Lung (tissue), 12 donors: ENCODE data around the gene PRLR. TPM values are rescaled to one million over a fixed set of nuclear protein-coding genes. Genes with fewer than 3 reads are reported as not detected.
"Not testable (repeated sequence)": the region's sequence is repeated elsewhere in the genome, so short reads cannot be mapped to it uniquely, and the experiment has no call there.

Source experiments
- ATAC-seq: fragments of 200-7000 bp; cut with Tn5 transposase; one replicate; pipeline ENCODE4 v1.9.1; 2020; ENCODE audit warnings: moderate number of reproducible peaks; ENCODE audit not compliant: insufficient read depth, low FRiP score
- DNase-seq, 3 donors: peaks; one replicate each; pipeline ENCODE4 v3.0.0-alpha.2; 2013 to 2017
- H3K27ac ChIP-seq, 2 donors: one replicate each; pipeline ENCODE4 v1.5.1; 2013; ENCODE audit warnings: mild to moderate bottlenecking in 2 of 2, moderate library complexity in 2 of 2, control low read depth in 1 of 2, inconsistent platforms in 1 of 2, low read depth in 1 of 2, low read length in 1 of 2
- H3K27me3 ChIP-seq, 3 donors: one replicate each; pipeline ENCODE4 v1.5.1; 2013; ENCODE audit warnings: low read length in 2 of 3; ENCODE audit not compliant: control insufficient read depth in 3 of 3, insufficient read depth in 3 of 3
- H3K36me3 ChIP-seq, 4 donors: one replicate each; pipeline ENCODE4 v1.5.1; 2013; ENCODE audit warnings: low read length in 4 of 4, mild to moderate bottlenecking in 1 of 4, moderate library complexity in 1 of 4; ENCODE audit not compliant: control insufficient read depth in 4 of 4, insufficient read depth in 4 of 4
- H3K4me1 ChIP-seq, 5 donors: one replicate each; pipeline ENCODE4 v1.5.1; 2013; ENCODE audit warnings: low read length in 5 of 5, mild to moderate bottlenecking in 2 of 5, moderate library complexity in 1 of 5; ENCODE audit not compliant: control insufficient read depth in 5 of 5, insufficient read depth in 5 of 5
- H3K4me3 ChIP-seq: one replicate; pipeline ENCODE4 v1.5.1; 2013; ENCODE audit warnings: mild to moderate bottlenecking, control low read depth, moderate library complexity
- H3K9ac ChIP-seq, 2 donors: one replicate each; pipeline ENCODE4 v1.5.1; 2013; ENCODE audit warnings: low read length in 2 of 2, control low read depth in 1 of 2; ENCODE audit not compliant: insufficient read depth in 1 of 2
- H3K9me3 ChIP-seq, 4 donors: one replicate each; pipeline ENCODE4 v1.5.1; 2013; ENCODE audit warnings: low read length in 3 of 4, mild to moderate bottlenecking in 1 of 4, moderate library complexity in 1 of 4; ENCODE audit not compliant: control insufficient read depth in 4 of 4, insufficient read depth in 3 of 4
- CTCF ChIP-seq: IDR thresholded peaks from 2 replicates; pipeline ENCODE4 v1.5.1; 2012; ENCODE audit warnings: mild to moderate bottlenecking; ENCODE audit errors: control extremely low read depth, extremely low read depth
- WGBS, 2 donors: extraction: QIAGEN DNeasy Blood & Tissue Kit; methylation state at CpG; one replicate each; pipeline ENCODE4 v1.1.7; 2013; 5-methylcytosine and 5-hydroxymethylcytosine counted together
- polyA plus RNA-seq, 2 donors: library from polyadenylated mRNA; stranded (reverse); fragments of 200-250 nt; gene quantifications; one replicate each; pipeline ENCODE4 v1.2.1, GENCODE V29; 2013
- total RNA-seq, 2 donors: library from RNA; depleted of rRNA in 1 of 2; stranded (reverse); fragments of >200 nt in 1 of 2; gene quantifications; one replicate each; pipeline ENCODE4 v1.2.1, GENCODE V29; 2014 to 2021
- donor health status: control.
- donor health status: control.
- donor health status: Bipolar disorder and iron deficiency.
- donor health status: healthy.
- donor health status: DM: yes; HTN: yes; CAD: no.

PRLR gene
- total and polyA plus RNA-seq, 4 donors: 0.02 to 3.4 (median 0.76) TPM

GRCh38 chr5:35117967-35118366 is 112.3 kb downstream of the PRLR start:
- 80 to 81% methylated on average over 6 of the region's 6 CpGs for WGBS, 2 donors

GRCh38 chr5:35115920-35116319 is 114.4 kb downstream of the PRLR start:
- Histone ChIP-seq H3K4me3 (no peak overlapping the region), H3K27ac (no peak overlapping the region), H3K9ac (no peak overlapping the region), H3K27me3 (no peaks in the 10 kb centered on the region), H3K4me1 (peaks cover 0 to 1% (median 0%) of the 10 kb centered on the region in 5 donors), H3K9me3 (peaks cover 0 to 2% (median 0%) of the 10 kb centered on the region in 4 donors), H3K36me3 (no peaks in the 10 kb centered on the region)
- ATAC-seq: no peak
- no peak for DNase-seq
- TF ChIP-seq CTCF: no peak

More at GRCh38 chr5:35117967-35118366, 112.3 kb downstream of the PRLR start:
- no peak for DNase-seq
- Histone ChIP-seq H3K27me3 (no peaks in the 10 kb centered on the region), H3K4me1 (peaks cover 0 to 5% (median 0%) of the 10 kb centered on the region in 5 donors), H3K9ac (no peak overlapping the region), H3K9me3 (peaks cover 0 to 2% (median 0%) of the 10 kb centered on the region in 4 donors), H3K36me3 (no peaks in the 10 kb centered on the region), H3K4me3 (no peak overlapping the region), H3K27ac (no peak overlapping the region)
- ATAC-seq: no peak
- no peak for TF ChIP-seq CTCF

GRCh38 chr5:35114698-35115097 is 115.6 kb downstream of the PRLR start:
- 87 to 92% methylated on average over 4 of the region's 4 CpGs for WGBS, 2 donors
- H3K9ac ChIP-seq: no peak overlapping the region
- no peaks in the 10 kb centered on the region for H3K4me1 ChIP-seq
- H3K4me3 ChIP-seq: no peak overlapping the region
- no peaks in the 10 kb centered on the region for H3K27me3 ChIP-seq
- TF ChIP-seq CTCF: no peak
- H3K36me3 ChIP-seq: no peaks in the 10 kb centered on the region
- H3K9me3 ChIP-seq: peaks cover 0 to 2% (median 0%) of the 10 kb centered on the region in 4 donors
- no peak for DNase-seq
- H3K27ac ChIP-seq: no peak overlapping the region
- no peak for ATAC-seq

GRCh38 chr5:35112300-35112699 is 118.0 kb downstream of the PRLR start:
- no peaks in the 10 kb centered on the region for H3K27me3 ChIP-seq
- H3K4me1 ChIP-seq: no peaks in the 10 kb centered on the region
- no peaks in the 10 kb centered on the region for H3K9me3 ChIP-seq
- 53 to 63% methylated on average over 4 of the region's 4 CpGs for WGBS, 2 donors
- ATAC-seq (no peak), DNase-seq (no peak)
- H3K27ac ChIP-seq: no peak overlapping the region
- no peak overlapping the region for H3K9ac ChIP-seq
- TF ChIP-seq CTCF: no peak
- H3K36me3 ChIP-seq: no peaks in the 10 kb centered on the region
- no peak overlapping the region for H3K4me3 ChIP-seq

- H3K27ac ChIP-seq, H3K9ac ChIP-seq, H3K4me1 ChIP-seq, H3K27me3 ChIP-seq, H3K36me3 ChIP-seq, H3K4me3 ChIP-seq, DNase-seq, ATAC-seq, H3K9me3 ChIP-seq: not testable (repeated sequence)
- WGBS, 2 donors: 69 to 75% methylated on average over 11 of the region's 11 CpGs
These were observed 125.7 kb downstream of the PRLR start for GRCh38 chr5:35104550-35104949.
